GM20000 (cell line): ENCODE results near the gene STIP1.

Experiments used
- DNase-seq: peaks from one replicate; pipeline ENCODE4 v3.0.0; 2012; ENCODE audit warnings: low spot score
- CTCF ChIP-seq: IDR thresholded peaks from 2 replicates; pipeline ENCODE4 v1.5.1; 2012; ENCODE audit warnings: mild to moderate bottlenecking, control low read depth; ENCODE audit errors: extremely low read depth, missing control alignments

Gene STIP1

GRCh38 chr11:64220271-64220670 is 34.3 kb downstream of the STIP1 start:
- no peak for DNase-seq
- no peak for TF ChIP-seq CTCF

GRCh38 chr11:64220798-64221197 is 34.8 kb downstream of the STIP1 start:
- no peak for DNase-seq
- TF ChIP-seq CTCF, result no peak

- no peak for DNase-seq
- no peak for TF ChIP-seq CTCF
Observed at GRCh38 chr11:64222651-64223000, 36.7 kb downstream of the STIP1 start.

GRCh38 chr11:64223001-64223651 is 37.2 kb downstream of the STIP1 start:
- no peak for TF ChIP-seq CTCF
- no peak for DNase-seq

- DNase-seq, result no peak
- no peak for TF ChIP-seq CTCF
Observed at GRCh38 chr11:64224151-64224890, 38.4 kb downstream of the STIP1 start.

- no peak for DNase-seq
- no peak for TF ChIP-seq CTCF
Observed at GRCh38 chr11:64224891-64225607, 39.1 kb downstream of the STIP1 start.
